NCI-H187 (cell line): ENCODE data around the gene USP8.

Experiments used
- DNase-seq, 2 experiments: peaks; one replicate each; lab custom pipeline; 2025; lab: John Stamatoyannopoulos, UW

Gene USP8

DNA sequence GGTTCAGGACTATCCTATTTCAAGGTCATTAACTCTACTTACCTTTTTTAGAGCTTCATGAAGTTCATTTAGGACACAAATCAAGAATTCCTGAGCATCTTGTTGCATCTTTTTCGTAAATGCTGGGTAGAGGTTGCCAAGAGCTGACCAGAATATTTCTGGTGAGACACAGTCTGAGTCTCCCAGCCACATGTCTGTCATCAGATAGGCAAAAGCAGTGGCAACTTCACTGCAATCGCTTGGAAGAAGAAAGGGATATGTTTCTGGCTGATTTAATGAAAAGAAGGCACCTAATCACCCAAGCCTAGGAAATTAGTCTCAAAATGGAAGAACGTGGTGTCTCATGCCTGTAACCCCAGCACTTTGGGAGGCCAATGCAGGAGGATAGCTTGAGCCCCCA lies 119.4 kb downstream of the USP8 start:
- DNase-seq = no peak

DNA sequence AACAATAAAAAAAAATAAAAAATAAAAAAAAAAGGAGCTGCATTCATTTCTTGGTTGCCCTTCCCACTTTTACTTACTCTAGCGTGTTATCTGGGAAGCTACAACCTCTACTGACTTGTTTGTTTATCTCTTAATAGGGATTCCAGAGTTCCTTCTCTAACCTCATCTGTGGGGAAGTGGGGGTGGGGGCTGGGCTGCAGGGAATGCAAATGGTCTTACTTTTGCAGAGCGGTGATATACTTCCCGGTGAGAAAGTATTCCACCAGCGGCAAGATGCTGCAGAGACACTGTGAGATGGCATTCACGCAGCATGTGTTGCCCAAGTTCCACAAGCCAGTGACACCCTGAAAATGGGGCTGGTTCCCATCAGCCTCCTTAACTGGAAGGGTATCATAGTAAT lies 120.2 kb downstream of the USP8 start:
- no peak for DNase-seq

DNA sequence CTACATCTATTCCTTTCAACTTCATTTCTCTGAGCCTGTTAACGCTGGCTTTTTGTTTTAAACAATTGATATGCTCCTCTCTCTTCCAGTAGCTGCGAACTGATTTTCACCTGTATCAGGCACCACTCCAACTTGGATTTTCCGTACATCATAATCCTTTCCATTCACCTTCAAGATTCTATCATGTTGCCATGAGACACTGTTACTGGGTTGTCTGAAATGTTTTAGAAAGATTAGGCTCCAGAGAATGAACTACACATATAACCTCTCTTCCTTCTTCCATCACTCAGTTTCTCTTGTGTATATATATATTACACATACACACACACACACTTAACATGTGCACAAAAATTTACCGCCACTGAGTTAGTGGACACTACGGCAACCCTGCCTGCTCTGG lies 122.4 kb downstream of the USP8 start, which contains the start of gene USP50:
USP50 (minus strand) TSS at position 101 of the 400 bp plus-strand sequence. CDS start 141 bp downstream, outside the sequence.
- DNase-seq = no peak

DNA sequence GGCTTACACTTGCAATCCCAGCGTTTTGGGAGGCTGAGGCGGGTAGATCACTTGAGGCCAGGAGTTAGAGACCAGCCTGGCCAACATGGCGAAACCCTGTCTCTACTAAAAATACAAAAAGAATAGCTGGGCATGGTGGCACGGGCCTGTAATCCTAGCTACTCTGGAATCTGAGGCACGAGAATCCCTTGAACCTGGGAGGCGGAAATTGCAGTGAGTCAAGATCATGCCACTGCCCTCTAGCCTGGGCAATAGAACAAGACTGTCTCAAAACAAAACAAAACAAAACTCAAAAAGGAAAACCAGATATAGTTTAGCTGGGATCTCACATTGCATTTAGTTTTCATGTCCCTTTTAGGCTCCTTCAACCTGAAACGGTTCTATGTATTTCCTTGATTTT lies 125.1 kb downstream of the USP8 start:
- DNase-seq = no peak

DNA sequence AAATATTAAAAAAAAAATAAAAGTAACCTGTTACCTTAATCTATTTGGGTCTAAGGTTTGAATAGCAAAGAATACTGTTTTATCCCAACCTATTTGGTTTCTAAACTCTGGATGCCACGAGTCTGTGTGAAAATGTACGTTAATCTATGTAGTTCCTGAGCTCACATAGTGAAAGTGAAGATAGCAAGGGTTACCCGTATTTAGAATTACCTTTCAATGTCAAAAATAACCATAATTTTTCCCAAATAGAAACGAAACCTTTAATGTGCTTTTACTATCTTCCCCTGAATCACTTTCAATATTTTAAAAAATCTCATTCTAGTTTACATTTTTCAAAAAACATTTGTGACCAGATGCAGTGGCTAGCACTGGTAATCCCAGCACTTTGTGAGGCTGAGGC lies 128.0 kb downstream of the USP8 start:
- no peak for DNase-seq

DNA sequence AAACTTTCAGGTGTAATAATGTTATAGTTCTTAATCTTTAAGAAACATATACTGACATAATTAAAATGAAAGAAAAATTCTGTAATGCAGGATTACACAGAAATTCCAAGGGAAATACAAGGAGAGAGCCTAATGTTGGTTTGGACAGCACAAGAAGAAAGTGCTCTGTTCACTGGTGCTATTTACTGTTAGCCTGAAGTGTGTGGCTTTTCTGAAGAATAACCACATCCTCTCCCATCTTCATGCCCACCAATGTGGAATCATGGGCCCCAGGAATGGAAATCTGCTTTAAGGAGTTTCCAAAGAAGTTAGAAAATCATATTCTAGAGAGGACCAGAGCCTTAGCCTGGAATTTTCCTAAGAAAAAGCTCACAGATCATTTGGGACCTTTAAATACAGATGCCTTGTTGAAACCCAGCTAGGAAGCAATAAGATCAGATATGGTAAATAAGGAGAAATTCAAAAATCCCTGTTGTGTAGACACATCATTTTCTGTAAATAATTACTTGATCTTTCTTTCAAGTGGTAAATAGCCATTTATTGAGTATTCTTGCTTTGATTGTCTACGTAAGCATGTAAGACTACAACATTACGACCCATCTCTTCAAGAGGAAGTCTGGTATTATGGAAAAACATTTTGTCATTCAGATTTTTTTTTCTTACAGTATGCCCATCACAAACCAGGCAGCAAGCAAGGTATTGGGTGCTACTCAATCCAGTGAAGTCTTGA lies 132.6 kb downstream of the USP8 start:
- DNase-seq = no peak

DNA sequence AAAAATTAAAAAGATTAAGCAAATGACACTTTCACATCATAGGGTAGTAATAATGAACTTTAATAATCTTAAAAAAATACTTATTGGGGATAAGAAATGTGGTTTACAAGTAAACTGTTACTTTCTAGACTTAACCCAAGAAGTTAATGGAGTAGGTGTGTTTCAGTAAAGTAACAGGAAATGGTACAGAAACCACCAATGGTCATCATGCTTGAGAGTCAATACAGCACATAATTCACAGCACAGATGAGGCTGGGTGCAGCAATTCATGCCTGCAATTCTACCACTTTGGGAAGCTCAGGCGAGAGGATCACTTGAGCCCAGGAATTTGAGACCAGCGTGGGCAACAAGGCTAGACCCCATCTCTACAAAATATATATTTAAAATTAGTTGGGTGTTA lies 133.8 kb downstream of the USP8 start:
- DNase-seq = no peak

DNA sequence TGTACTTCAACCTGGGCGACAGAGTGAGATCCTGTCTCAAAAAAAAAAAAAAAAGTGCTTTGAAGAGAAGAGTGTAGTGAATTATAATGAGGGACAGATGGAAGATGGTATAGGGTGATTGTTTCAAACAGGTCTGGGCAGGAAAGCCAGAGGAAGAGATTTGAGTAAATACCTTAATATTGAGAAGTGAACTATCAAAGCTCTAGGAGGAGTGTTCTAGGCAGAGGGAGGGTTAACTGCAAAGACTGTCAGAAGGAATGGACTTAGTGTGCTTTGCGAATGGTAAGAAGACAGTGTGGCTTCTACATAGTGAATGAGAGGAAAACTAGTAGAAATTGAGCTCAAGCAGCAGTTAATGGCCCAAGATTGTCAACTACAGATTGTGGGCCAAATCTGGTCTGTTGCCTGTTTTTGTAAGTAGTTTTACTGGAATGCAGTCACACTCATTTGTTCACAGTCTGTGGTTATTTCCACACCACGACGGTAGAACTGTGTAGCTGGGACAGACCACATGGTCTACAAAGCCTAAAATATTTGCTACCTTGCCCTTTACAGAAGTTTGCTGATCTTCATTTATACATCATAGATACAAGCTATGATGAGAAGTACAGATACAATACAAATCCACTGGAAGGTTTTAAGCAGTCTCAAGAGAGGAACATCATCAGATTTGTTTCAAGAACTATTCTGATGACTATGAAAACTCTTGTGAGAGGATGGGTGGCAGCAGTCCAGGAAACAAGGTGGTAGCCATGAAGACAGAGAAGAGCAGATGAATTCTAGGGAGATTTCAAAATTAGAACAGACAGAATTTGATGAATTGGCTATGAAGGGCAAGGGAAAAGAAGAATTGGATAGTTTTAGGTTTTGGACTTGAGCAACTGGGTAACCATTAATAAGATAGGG lies 138.8 kb downstream of the USP8 start:
- DNase-seq = no peak

DNA sequence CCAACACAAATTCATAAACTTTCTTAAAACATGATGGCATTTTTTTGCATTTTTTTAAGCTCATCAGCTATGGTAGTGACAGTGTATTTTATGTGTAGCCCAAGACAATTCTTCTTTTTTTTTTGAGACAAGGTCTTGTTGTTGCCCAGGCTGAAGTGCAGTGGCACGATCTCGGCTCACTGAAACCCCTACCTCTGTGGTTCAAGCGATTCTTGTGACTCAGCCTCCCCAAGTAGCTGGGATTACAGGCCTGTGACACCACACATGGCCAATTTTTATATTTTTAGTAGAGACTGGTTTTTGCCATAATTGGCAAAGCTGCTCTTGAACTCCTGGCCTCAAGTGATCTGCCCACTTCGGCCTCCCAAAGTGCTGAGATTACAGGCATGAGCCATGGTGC lies 139.6 kb downstream of the USP8 start:
- DNase-seq = no peak
